Large intestine (tissue), 1 donor: ENCODE results near the gene ZNF726. TPM values are rescaled to one million over a fixed set of nuclear protein-coding genes. Genes with fewer than 3 reads are reported as not detected.

Experiments used
- polyA plus RNA-seq: library from polyadenylated mRNA; unstranded; fragments of 120-200 nt; gene quantifications from one replicate; pipeline ENCODE4 v1.2.1, GENCODE V29; 2013

ZNF726 gene
- polyA plus RNA-seq, 1 donor: 4.5 TPM

Other genes starting within 250 kb of the ZNF726 start
- 13.1 TPM for gene ZNF675, start 227.7 kb upstream of the ZNF726 start, polyA plus RNA-seq
- gene ZNF681, start 156.0 kb upstream of the ZNF726 start, polyA plus RNA-seq: 5.1 TPM
- gene ZNF254, start 172.3 kb downstream of the ZNF726 start, polyA plus RNA-seq: 19.0 TPM